Measurements from ENCODE around the gene HMOX2. TPM values are rescaled to one million over a fixed set of nuclear protein-coding genes. Genes with fewer than 3 reads are reported as not detected.

HMOX2 gene
- total and polyA plus RNA-seq, 2 of the 13 experiments (the other 11 are each of a cell fraction or from before 2014, with no cell fraction given): 60.3 to 70.4 TPM

DNA sequence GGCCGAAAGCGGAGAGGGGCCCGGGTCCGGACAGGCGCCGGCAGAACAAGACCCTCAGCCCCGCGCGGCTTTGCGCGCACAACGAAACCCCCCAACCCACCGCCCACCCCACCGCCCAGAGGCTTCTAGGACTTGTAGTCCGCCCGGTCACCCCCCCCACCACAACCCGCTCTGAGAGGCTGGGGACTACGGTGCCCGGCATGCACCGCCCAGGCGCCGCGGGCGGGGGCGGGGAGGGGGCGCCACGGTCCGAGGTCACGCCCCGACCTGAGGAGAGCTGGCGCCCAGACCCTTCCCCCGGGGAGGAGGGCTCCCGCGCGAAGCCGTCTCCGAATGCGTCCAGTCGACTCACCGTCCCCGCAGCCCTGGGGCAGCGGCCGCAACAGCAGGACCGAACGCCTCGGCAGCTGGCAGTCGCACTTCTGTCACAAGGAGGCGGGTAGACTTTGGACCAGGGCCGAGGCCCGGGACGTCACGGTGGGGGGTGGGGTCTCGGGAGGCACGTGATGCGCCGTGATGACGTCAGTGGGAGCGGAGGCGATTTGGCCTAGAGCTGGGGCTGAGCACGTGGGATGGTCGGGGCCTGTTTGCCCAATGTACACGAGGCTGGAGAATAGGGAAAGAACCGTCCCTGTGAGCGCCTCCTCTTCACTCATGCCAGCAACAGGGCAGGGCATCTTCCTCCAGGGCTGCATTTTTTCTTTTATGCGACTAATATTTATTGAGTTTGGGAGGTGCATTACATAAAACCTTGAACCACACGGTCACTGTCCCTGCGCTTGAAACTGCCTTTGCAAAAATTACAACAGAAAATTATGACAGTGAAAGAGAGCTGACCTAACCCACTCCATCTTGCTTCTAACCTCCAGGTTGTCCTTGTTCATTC is 62.4 kb downstream of the HMOX2 start, which contains the start of gene CDIP1 (continued):
- TF ChIP-seq ZFP41 (CRISPR knock-in tag; IDR thresholded peaks at IDR 0.05; ENCODE audit: borderline replicate concordance) (peak; percentile 99), RFX5 (IDR thresholded peaks at IDR 0.05; ENCODE audit: low read depth, low read length) (peak; percentile 76), TARDBP (CRISPR knock-in tag; IDR thresholded peaks at IDR 0.05) (peak; percentile 93), HNRNPL (IDR thresholded peaks at IDR 0.05; ENCODE audit: low read depth, low read length) (peak; percentile 77), REPIN1 (CRISPR knock-in tag; IDR thresholded peaks at IDR 0.05; ENCODE audit: borderline replicate concordance, low read depth) (peak; percentile 100), RFXAP (CRISPR knock-in tag; IDR thresholded peaks at IDR 0.05; ENCODE audit: borderline replicate concordance) (peak; percentile 97), ZFP62 (CRISPR knock-in tag; IDR thresholded peaks at IDR 0.05) (no peak), IRF2 (CRISPR knock-in tag; IDR thresholded peaks at IDR 0.05) (peak; percentile 93), MED8 (CRISPR knock-in tag; IDR thresholded peaks at IDR 0.05; ENCODE audit: insufficient replicate concordance) (peak; percentile 76), ZNF180 (CRISPR knock-in tag; IDR thresholded peaks at IDR 0.05; ENCODE audit: borderline replicate concordance, low read depth) (peak; percentile 48; the same call in 1 of the 2 replicates), ZNF441 (CRISPR knock-in tag; IDR thresholded peaks at IDR 0.05; ENCODE audit: borderline replicate concordance) (peak; percentile 98), SALL1 (CRISPR knock-in tag; IDR thresholded peaks at IDR 0.05) (peak; percentile 100), THAP11 (CRISPR knock-in tag; IDR thresholded peaks at IDR 0.05) (peak; percentile 93), ZNF274 (CRISPR knock-in tag; IDR thresholded peaks at IDR 0.05) (peak; percentile 99), HOXA5 (CRISPR knock-in tag; IDR thresholded peaks at IDR 0.05) (peak; percentile 99), ZNF709 (CRISPR knock-in tag; IDR thresholded peaks at IDR 0.05) (peak; percentile 100), ZNF329 (CRISPR knock-in tag; IDR thresholded peaks at IDR 0.05; ENCODE audit: low read depth) (peak; percentile 95), HMG20A (CRISPR knock-in tag; IDR thresholded peaks at IDR 0.05; ENCODE audit: borderline replicate concordance) (no peak), TBP (CRISPR knock-in tag; IDR thresholded peaks at IDR 0.05) (no peak), GATAD2A (CRISPR knock-in tag; IDR thresholded peaks at IDR 0.05) (peak; percentile 90), ZNF235 (CRISPR knock-in tag; IDR thresholded peaks at IDR 0.05; ENCODE audit: borderline replicate concordance) (peak; percentile 99)
- TF ChIP-seq, protein P1, sequence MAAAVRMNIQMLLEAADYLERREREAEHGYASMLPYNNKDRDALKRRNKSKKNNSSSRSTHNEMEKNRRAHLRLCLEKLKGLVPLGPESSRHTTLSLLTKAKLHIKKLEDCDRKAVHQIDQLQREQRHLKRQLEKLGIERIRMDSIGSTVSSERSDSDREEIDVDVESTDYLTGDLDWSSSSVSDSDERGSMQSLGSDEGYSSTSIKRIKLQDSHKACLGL (CRISPR knock-in tag; IDR thresholded peaks at IDR 0.05): peak; percentile 98
- TF ChIP-seq, protein P2, sequence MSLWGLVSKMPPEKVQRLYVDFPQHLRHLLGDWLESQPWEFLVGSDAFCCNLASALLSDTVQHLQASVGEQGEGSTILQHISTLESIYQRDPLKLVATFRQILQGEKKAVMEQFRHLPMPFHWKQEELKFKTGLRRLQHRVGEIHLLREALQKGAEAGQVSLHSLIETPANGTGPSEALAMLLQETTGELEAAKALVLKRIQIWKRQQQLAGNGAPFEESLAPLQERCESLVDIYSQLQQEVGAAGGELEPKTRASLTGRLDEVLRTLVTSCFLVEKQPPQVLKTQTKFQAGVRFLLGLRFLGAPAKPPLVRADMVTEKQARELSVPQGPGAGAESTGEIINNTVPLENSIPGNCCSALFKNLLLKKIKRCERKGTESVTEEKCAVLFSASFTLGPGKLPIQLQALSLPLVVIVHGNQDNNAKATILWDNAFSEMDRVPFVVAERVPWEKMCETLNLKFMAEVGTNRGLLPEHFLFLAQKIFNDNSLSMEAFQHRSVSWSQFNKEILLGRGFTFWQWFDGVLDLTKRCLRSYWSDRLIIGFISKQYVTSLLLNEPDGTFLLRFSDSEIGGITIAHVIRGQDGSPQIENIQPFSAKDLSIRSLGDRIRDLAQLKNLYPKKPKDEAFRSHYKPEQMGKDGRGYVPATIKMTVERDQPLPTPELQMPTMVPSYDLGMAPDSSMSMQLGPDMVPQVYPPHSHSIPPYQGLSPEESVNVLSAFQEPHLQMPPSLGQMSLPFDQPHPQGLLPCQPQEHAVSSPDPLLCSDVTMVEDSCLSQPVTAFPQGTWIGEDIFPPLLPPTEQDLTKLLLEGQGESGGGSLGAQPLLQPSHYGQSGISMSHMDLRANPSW (CRISPR knock-in tag; IDR thresholded peaks at IDR 0.05; ENCODE audit: borderline replicate concordance): peak; percentile 88
- TF ChIP-seq, protein P3, sequence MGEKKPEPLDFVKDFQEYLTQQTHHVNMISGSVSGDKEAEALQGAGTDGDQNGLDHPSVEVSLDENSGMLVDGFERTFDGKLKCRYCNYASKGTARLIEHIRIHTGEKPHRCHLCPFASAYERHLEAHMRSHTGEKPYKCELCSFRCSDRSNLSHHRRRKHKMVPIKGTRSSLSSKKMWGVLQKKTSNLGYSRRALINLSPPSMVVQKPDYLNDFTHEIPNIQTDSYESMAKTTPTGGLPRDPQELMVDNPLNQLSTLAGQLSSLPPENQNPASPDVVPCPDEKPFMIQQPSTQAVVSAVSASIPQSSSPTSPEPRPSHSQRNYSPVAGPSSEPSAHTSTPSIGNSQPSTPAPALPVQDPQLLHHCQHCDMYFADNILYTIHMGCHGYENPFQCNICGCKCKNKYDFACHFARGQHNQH (CRISPR knock-in tag; IDR thresholded peaks at IDR 0.05): peak; percentile 99
